SK-N-SH treated with all-trans-retinoic acid at 6 μM for 48 hours (cell line): ENCODE results near the gene IL9.

Experiments
- BACH2 ChIP-seq: fragments of 250-450 bp; sonication (Bioruptor Pico); IDR thresholded peaks from 2 replicates; pipeline ENCODE4 v1.9.0; 2021; ENCODE audit warnings: mild to moderate bottlenecking, borderline replicate concordance
- PATZ1 ChIP-seq: fragments of 250-450 bp; sonication (Bioruptor Pico); IDR thresholded peaks from 2 replicates; pipeline ENCODE4 v1.8.0; 2020; ENCODE audit warnings: mild to moderate bottlenecking, moderate library complexity, borderline replicate concordance
- ZFP3 ChIP-seq: fragments of 250-450 bp; sonication (Bioruptor Pico); IDR thresholded peaks from 2 replicates; pipeline ENCODE4 v1.5.0; 2020; ENCODE audit warnings: mild to moderate bottlenecking, moderate library complexity
- ZFP30 ChIP-seq: fragments of 450-650 bp; formaldehyde crosslinking; IDR thresholded peaks from 2 replicates; pipeline ENCODE4 v1.5.0; 2022; ENCODE audit warnings: mild to moderate bottlenecking, moderate library complexity
- ZNF565 ChIP-seq: fragments of 450-650 bp; formaldehyde crosslinking; conservative IDR thresholded peaks from 2 replicates; pipeline ENCODE4 v1.5.0; 2020; ENCODE audit warnings: low read depth, mild to moderate bottlenecking, moderate library complexity

GRCh38 chr5:135891791-135892190 is 3.9 kb downstream of the IL9 start:
- no peak for TF ChIP-seq ZFP3 (CRISPR knock-in tag)
- no peak for TF ChIP-seq BACH2
- no peak for TF ChIP-seq PATZ1
- TF ChIP-seq ZFP30 = no peak
- no peak for TF ChIP-seq ZNF565 (CRISPR knock-in tag)
